ENCODE results near the gene LINC00305.

DNA sequence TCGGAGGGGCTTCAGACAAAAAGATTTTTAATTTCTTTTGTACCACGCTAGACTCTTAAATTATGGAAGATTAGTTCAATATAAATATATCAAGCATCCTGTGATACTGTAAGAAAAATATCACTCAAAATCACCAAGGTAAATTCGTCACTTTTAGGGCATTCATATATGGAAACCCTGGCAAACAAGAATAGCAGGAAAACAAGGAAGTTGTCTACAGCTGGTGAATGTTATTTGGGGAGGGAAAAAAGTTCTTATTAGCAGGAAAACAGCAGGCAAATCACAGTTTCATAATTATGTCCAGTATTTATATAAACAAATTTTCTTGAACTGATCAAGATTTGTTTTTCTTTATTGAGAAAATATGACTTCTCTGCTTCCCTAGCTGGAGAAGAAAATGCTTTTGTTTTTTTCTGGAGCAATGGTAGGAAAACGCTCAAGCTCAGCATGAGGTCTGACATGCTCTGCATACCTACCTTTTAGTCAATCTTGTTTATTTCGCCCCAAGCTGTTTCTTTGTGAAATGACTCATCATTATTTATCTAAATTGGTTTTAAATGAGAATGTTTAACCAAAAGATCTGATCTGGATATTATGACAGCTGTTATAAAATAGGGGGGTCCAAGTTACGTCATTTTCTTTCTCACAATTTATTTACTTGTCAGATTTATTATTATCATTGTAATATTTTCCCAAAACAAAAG lies 14.7 kb downstream of the LINC00305 start:
- TF ChIP-seq POLR2A (IDR thresholded peaks at IDR 0.05): no peak
- TF ChIP-seq, protein P1, sequence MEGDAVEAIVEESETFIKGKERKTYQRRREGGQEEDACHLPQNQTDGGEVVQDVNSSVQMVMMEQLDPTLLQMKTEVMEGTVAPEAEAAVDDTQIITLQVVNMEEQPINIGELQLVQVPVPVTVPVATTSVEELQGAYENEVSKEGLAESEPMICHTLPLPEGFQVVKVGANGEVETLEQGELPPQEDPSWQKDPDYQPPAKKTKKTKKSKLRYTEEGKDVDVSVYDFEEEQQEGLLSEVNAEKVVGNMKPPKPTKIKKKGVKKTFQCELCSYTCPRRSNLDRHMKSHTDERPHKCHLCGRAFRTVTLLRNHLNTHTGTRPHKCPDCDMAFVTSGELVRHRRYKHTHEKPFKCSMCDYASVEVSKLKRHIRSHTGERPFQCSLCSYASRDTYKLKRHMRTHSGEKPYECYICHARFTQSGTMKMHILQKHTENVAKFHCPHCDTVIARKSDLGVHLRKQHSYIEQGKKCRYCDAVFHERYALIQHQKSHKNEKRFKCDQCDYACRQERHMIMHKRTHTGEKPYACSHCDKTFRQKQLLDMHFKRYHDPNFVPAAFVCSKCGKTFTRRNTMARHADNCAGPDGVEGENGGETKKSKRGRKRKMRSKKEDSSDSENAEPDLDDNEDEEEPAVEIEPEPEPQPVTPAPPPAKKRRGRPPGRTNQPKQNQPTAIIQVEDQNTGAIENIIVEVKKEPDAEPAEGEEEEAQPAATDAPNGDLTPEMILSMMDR (IDR thresholded peaks at IDR 0.05): no peak

All from lower leg skin (tissue), 3 donors.